Stomach (tissue), 4 donors: ENCODE measurements around the gene DENND2A.

Experiments used
- POLR2A ChIP-seq, 4 donors: fragments of 450-650 bp; IDR thresholded peaks; one replicate each; pipeline ENCODE4 v1.6.1; 2016; ENCODE audit warnings: antibody characterized with exemption in 4 of 4, control low read depth in 2 of 4, mild to moderate bottlenecking in 1 of 4, moderate library complexity in 1 of 4
- TF ChIP-seq, protein P1 (sequence below), 7 experiments: fragments of 450-650 bp in 4 of 7; fragments of 200-600 bp in 3 of 7; sonication (generic) in 3 of 7; IDR thresholded peaks; one replicate each; pipeline ENCODE4 v1.5.1; 2016 to 2019; ENCODE audit warnings: antibody characterized with exemption in 7 of 7, control low read depth in 2 of 7, mild to moderate bottlenecking in 1 of 7

DNA sequence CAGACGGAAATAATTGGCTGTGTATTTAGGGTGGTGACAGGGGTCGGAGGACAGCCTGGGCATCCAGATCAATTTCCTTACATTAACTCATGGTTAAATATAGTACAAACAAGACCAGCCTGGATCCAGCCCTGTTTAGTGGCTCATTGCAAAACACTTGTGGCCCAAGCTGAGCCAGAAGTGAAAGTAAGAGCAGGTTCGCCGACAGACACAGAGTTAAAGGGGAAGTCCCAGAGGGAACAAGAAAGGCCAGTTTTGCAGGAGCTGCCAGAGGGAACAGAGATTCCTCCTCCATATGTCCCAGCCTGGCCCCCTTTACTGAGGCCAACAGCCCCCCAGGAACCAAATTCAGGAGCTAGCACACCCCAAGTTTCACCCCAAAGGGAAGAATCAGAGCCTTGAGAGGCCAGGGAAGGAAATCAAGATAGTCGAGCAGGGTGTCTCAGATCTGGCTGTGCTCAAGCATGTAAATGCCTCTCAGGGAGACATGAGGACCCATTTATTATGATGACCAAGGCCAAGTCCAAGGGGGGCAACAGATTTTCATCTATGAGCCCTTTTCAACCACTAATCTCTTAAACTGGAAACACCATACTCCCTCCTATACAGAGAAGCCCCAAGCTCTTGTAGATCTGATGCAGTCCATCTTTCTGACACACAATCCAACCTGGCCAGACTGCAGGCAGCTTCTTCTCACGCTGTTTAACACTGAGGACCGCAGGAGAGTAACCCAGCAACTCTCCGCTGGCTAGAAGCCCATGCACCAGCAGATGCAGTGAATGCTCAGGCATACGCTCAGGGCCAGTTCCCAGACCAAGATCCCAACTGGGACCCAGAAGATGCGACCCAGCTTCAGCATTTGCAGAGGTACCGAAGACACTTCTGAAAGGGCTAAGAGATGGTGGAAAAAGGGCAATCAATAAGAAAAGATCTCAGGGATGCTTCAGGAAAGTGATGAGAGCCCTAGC is 16.2 kb upstream of the DENND2A start:
- no peak for TF ChIP-seq POLR2A (IDR thresholded peaks at IDR 0.05)
- TF ChIP-seq, protein P1, sequence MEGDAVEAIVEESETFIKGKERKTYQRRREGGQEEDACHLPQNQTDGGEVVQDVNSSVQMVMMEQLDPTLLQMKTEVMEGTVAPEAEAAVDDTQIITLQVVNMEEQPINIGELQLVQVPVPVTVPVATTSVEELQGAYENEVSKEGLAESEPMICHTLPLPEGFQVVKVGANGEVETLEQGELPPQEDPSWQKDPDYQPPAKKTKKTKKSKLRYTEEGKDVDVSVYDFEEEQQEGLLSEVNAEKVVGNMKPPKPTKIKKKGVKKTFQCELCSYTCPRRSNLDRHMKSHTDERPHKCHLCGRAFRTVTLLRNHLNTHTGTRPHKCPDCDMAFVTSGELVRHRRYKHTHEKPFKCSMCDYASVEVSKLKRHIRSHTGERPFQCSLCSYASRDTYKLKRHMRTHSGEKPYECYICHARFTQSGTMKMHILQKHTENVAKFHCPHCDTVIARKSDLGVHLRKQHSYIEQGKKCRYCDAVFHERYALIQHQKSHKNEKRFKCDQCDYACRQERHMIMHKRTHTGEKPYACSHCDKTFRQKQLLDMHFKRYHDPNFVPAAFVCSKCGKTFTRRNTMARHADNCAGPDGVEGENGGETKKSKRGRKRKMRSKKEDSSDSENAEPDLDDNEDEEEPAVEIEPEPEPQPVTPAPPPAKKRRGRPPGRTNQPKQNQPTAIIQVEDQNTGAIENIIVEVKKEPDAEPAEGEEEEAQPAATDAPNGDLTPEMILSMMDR (IDR thresholded peaks at IDR 0.05) = no peak
